CD4-positive, alpha-beta T cell (primary cell): ENCODE measurements around the gene FGFR3. TPM values are rescaled to one million over a fixed set of nuclear protein-coding genes. Genes with fewer than 3 reads are reported as not detected.

ENCODE experiments used
- ATAC-seq: fragments of 200-7000 bp; cut with Tn5 transposase; one replicate; pipeline ENCODE4 v1.10.0; 2022; ENCODE audit warnings: mild to moderate bottlenecking; ENCODE audit not compliant: poor library complexity
- CTCF ChIA-PET: fragments of 350-600 bp; sonication (Branson Sonifier 250); formaldehyde crosslinking; loops from one replicate; lab custom pipeline; 2021; ENCODE audit warnings: antibody characterized with exemption, inconsistent platforms; lab: Charles Lee
- POLR2A ChIA-PET: fragments of 350-600 bp; sonication (Branson Sonifier 250); formaldehyde crosslinking; loops from one replicate; lab custom pipeline; 2021; ENCODE audit warnings: antibody characterized with exemption, inconsistent platforms; lab: Charles Lee
- DNase-seq, 14 experiments: peaks; one replicate each; pipeline ENCODE4 v3.0.0-alpha.2; 2013 to 2020; ENCODE audit warnings: mixed read lengths in 2 of 14
- H3K27ac ChIP-seq, 2 donors: one replicate each; pipeline versions ENCODE4 v1.5.1 to v1.7.0; 2013; ENCODE audit warnings: low read length in 2 of 2, low read depth in 1 of 2, mild to moderate bottlenecking in 1 of 2
- H3K27me3 ChIP-seq, 2 experiments: 1 replicate in 1 of 2; 2 replicates in 1 of 2; pipeline versions ENCODE4 v1.6.1 to v1.7.0; 2013; ENCODE audit warnings: low read length in 2 of 2, control low read depth in 1 of 2, mild to moderate bottlenecking in 1 of 2, moderate library complexity in 1 of 2; ENCODE audit not compliant: insufficient read depth in 2 of 2, control insufficient read depth in 1 of 2
- H3K36me3 ChIP-seq: one replicate; pipeline ENCODE4 v1.6.1; 2013; ENCODE audit warnings: low read length, control low read depth; ENCODE audit not compliant: insufficient read depth
- H3K4me1 ChIP-seq: one replicate; pipeline ENCODE4 v1.6.1; 2013; ENCODE audit warnings: low read length, control low read depth; ENCODE audit not compliant: insufficient read depth
- H3K4me3 ChIP-seq: one replicate; pipeline ENCODE4 v1.5.1; 2013; ENCODE audit warnings: mild to moderate bottlenecking, low read length, moderate library complexity
- H3K9me3 ChIP-seq, 2 experiments: 1 replicate in 1 of 2; 2 replicates in 1 of 2; pipeline versions ENCODE4 v1.6.1 to v1.7.0; 2013; ENCODE audit warnings: low read length in 2 of 2, mild to moderate bottlenecking in 2 of 2, control low read depth in 1 of 2, moderate library complexity in 1 of 2; ENCODE audit not compliant: control insufficient read depth in 1 of 2, insufficient read depth in 1 of 2
- H3K27ac Mint-ChIP-seq: one replicate; pipeline ENCODE4 v1.8.0; 2020; ENCODE audit warnings: mixed read lengths
- H3K27me3 Mint-ChIP-seq: one replicate; pipeline ENCODE4 v1.8.0; 2021; ENCODE audit warnings: mixed read lengths
- H3K36me3 Mint-ChIP-seq: one replicate; pipeline ENCODE4 v1.8.0; 2021; ENCODE audit warnings: low read depth, mixed read lengths
- H3K4me1 Mint-ChIP-seq: one replicate; pipeline ENCODE4 v1.8.0; 2021; ENCODE audit warnings: low read depth, mixed read lengths
- H3K4me3 Mint-ChIP-seq: one replicate; pipeline ENCODE4 v1.8.0; 2020; ENCODE audit warnings: mild to moderate bottlenecking, mixed read lengths
- H3K9me3 Mint-ChIP-seq: one replicate; pipeline ENCODE4 v1.8.0; 2020; ENCODE audit warnings: mixed read lengths
- CTCF ChIP-seq: fragments of 200-600 bp; IDR thresholded peaks from one replicate; pipeline ENCODE4 v1.8.0; 2022; ENCODE audit warnings: antibody characterized with exemption, mild to moderate bottlenecking
- intact Hi-C, 2 experiments: fragments of 100-400 bp; cut with DNase I in 1 of 2; cut with micrococcal nuclease in 1 of 2; formaldehyde crosslinking; loops; one replicate each; pipeline versions ENCODE4 v1.15.1 to v1.9.0; 2023 to 2025; cut with DNase I, micrococcal nuclease
- total RNA-seq, 174 experiments: library from RNA in 2 of 174; stranded (reverse) in 2 of 174; gene quantifications; one replicate each; pipeline ENCODE4 v1.2.3 and lab custom pipeline; 2021 to 2026

The FGFR3 gene
- total RNA-seq, 2 experiments from 2014 or later: 0.33 TPM; not detected in 1

DNA sequence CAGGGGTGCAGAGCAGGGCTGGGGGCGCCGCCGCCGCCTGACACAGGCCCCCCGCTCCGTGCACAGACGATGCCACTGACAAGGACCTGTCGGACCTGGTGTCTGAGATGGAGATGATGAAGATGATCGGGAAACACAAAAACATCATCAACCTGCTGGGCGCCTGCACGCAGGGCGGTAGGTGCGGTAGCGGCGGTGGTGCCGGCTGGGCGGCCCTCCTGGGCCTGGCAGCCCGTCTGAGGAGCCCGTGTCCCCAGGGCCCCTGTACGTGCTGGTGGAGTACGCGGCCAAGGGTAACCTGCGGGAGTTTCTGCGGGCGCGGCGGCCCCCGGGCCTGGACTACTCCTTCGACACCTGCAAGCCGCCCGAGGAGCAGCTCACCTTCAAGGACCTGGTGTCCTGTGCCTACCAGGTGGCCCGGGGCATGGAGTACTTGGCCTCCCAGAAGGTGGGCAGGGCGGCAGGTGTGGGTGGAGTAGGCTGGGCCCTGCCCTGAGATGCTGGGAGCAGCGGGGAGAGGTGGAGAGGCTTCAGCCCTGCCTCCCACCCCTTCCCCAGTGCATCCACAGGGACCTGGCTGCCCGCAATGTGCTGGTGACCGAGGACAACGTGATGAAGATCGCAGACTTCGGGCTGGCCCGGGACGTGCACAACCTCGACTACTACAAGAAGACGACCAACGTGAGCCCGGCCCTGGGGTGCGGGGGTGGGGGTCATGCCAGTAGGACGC, 12.6 kb downstream of the FGFR3 start:
- H3K4me1 Mint-ChIP-seq: no peaks in the 10 kb centered on the region
- Histone ChIP-seq H3K4me3 (no peak overlapping the region), H3K9me3 (peaks cover 0 to 4% of the 10 kb centered on the region in 2 experiments), H3K27ac (no peak overlapping the region), H3K36me3 (no peaks in the 10 kb centered on the region), H3K27me3 (no peaks in the 10 kb centered on the region), H3K4me1 (no peaks in the 10 kb centered on the region)
- H3K4me3 Mint-ChIP-seq: no peak overlapping the region
- no peaks in the 10 kb centered on the region for H3K9me3 Mint-ChIP-seq
- H3K36me3 Mint-ChIP-seq: no peaks in the 10 kb centered on the region
- H3K27ac Mint-ChIP-seq: no peak overlapping the region
- ChIA-PET POLR2A (no interaction called here), CTCF (no interaction called here)
- H3K27me3 Mint-ChIP-seq: no peaks in the 10 kb centered on the region
- TF ChIP-seq CTCF: no peak
- intact Hi-C loops: no loop called here
- DNase-seq (no peak), ATAC-seq (no peak)

DNA sequence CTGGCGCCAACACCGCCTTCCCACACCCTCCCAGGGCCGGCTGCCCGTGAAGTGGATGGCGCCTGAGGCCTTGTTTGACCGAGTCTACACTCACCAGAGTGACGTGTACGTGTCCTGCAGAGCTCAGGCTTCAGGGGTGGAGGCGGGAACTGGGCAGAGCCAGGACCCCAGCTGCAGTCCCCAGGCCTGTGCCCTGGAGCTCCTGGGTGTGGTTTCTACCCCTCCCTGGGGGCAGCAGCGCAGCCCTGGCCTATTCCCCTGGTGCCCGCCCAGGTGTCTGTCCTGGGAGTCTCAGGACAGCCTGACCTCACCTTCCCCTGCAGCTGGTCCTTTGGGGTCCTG, 13.1 kb downstream of the FGFR3 start:
- no peaks in the 10 kb centered on the region for H3K27me3 Mint-ChIP-seq
- Histone ChIP-seq H3K4me1 (no peaks in the 10 kb centered on the region), H3K27me3 (no peaks in the 10 kb centered on the region), H3K4me3 (no peak overlapping the region), H3K36me3 (no peaks in the 10 kb centered on the region), H3K27ac (no peak overlapping the region), H3K9me3 (peaks cover 0 to 4% of the 10 kb centered on the region in 2 experiments)
- TF ChIP-seq CTCF: no peak
- intact Hi-C loops: no loop called here
- POLR2A ChIA-PET: no interaction called here
- CTCF ChIA-PET: no interaction called here
- no peaks in the 10 kb centered on the region for H3K36me3 Mint-ChIP-seq
- no peaks in the 10 kb centered on the region for H3K4me1 Mint-ChIP-seq
- ATAC-seq: no peak
- no peak for DNase-seq
- no peak overlapping the region for H3K4me3 Mint-ChIP-seq
- no peaks in the 10 kb centered on the region for H3K9me3 Mint-ChIP-seq
- H3K27ac Mint-ChIP-seq: no peak overlapping the region

DNA sequence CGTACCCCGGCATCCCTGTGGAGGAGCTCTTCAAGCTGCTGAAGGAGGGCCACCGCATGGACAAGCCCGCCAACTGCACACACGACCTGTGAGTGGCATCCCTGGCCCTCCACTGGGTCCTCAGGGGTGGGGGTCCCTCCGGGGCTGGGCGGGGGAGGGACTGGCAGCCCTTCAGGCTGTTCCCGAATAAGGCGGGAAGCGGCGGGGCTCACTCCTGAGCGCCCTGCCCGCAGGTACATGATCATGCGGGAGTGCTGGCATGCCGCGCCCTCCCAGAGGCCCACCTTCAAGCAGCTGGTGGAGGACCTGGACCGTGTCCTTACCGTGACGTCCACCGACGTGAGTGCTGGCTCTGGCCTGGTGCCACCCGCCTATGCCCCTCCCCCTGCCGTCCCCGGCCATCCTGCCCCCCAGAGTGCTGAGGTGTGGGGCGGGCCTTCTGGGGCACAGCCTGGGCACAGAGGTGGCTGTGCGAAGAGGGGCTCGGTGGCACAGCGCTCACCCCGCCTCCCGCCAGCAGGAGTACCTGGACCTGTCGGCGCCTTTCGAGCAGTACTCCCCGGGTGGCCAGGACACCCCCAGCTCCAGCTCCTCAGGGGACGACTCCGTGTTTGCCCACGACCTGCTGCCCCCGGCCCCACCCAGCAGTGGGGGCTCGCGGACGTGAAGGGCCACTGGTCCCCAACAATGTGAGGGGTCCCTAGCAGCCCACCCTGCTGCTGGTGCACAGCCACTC, 13.7 kb downstream of the FGFR3 start:
- Mint-ChIP-seq H3K4me1 (no peaks in the 10 kb centered on the region), H3K36me3 (no peaks in the 10 kb centered on the region), H3K9me3 (no peaks in the 10 kb centered on the region), H3K4me3 (no peak overlapping the region), H3K27ac (no peak overlapping the region), H3K27me3 (no peaks in the 10 kb centered on the region)
- intact Hi-C loops: no loop called here
- Histone ChIP-seq H3K9me3 (peaks cover 0 to 4% of the 10 kb centered on the region in 2 experiments), H3K27ac (no peak overlapping the region), H3K4me1 (no peaks in the 10 kb centered on the region), H3K27me3 (no peaks in the 10 kb centered on the region), H3K4me3 (no peak overlapping the region), H3K36me3 (no peaks in the 10 kb centered on the region)
- no peak for DNase-seq
- POLR2A ChIA-PET: interaction anchor here (0.6 kb wide), 1 partner anchor 90 kb away, joined by 4 read pairs; no protein-coding TSS in a partner anchor
- ATAC-seq: no peak
- CTCF ChIA-PET: no interaction called here
- no peak for TF ChIP-seq CTCF
